ENCODE results near the gene SH3GLB2.
"Not testable (repeated sequence)": the region's sequence is repeated elsewhere in the genome, so short reads cannot be mapped to it uniquely, and the experiment has no call there.

The SH3GLB2 gene

DNA sequence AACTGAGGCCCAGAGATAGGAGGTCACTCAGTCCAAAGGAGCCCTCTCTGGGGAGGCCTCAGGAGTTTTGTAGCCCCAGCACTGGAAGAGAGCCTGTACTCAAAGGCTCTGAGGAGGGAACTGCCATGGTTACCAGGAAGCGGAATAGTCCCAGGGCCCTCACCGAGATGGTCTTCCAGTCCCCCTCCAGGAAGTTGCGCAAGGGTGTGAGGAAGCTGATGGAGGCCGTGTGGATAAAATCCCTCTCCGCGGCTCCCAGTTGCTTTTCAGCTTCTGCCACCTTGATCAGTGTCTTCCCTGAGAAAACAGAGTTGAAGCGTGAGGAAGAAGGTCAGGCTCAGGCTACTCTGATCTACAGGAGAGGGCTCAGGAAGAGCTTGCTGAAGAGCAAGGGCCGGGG is 13.5 kb downstream of the SH3GLB2 start:
- DNase-seq (ENCODE audit: low read depth), result no peak

- DNase-seq (ENCODE audit: low read depth), result no peak
Measured at GRCh38 chr9:129014124-129014523, 14.0 kb downstream of the SH3GLB2 start.

GRCh38 chr9:129013674-129014073 is 14.5 kb downstream of the SH3GLB2 start:
- DNase-seq (ENCODE audit: low read depth), result no peak

DNA sequence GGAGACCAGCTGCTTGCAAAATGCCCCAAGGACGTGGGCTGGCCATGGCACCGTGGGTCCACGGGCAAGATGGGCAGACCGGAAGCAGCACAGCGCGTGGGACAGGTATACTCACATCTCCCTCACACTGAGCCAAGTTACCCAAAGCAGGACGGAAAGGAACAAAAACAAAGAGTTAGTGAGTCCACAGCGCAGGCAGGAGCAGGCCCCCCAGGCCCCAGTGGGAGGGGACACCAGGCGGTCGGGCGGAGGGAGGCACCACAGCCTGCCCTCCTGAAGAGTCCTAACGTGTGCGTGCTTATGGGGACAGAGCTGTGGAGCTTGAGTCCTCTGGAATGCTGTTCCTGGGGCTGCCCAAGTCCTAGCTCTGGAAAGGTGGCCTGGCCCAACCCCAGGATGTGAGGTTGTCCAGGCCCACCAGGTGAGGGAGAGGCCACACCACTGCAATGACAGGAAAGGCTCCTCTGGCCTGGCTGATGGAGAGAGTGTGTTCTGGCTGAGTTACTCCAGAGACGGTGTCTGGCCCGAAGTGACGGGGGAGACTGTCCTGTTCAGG is 15.2 kb downstream of the SH3GLB2 start:
- no peak for DNase-seq (ENCODE audit: low read depth)

DNA sequence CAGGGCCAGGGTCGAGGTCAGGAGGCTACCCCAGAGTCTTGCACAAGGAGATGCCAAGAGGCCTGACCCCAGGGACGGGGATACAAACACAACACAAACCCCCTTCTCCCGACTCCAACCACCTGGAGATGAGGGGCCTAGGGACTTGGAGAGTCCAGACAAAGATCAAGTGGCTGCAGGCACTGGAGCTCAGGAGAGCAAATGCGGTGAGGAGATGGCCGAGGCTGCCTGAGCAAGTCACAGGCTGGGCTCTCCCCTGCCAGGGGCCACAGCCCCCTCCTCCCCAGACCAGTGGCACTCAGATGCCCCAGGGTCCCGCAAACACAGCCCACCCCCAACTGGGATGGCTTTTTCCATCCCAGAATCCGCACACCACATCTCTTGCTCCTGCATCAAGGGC is 15.8 kb downstream of the SH3GLB2 start:
- no peak for DNase-seq (ENCODE audit: low read depth)

GRCh38 chr9:129011761-129012181 is 16.4 kb downstream of the SH3GLB2 start:
- no peak for DNase-seq (ENCODE audit: low read depth)

DNA sequence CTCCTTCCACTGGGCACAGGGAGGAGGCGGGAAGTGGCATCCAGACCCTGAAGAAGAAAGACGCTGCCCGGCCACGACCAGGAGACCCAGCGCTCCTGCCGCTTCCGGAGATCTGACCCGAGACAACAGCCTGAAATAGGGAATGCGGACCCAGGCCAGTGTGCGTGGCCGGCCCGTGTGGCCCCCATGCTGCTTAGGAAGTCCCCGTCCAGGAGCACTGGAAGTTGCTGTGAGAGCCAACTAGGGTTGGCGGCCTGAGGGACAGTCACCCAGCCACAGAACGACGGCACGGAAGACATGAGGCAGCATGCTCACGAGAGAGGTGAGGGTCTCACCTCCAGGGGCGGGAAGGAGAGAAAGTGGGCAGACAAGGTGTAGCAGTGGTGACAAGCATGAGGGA is 17.0 kb downstream of the SH3GLB2 start:
- DNase-seq (ENCODE audit: low read depth), result no peak

- DNase-seq (ENCODE audit: low read depth), result no peak
Measured at GRCh38 chr9:129010267-129010975, 17.7 kb downstream of the SH3GLB2 start.

DNA sequence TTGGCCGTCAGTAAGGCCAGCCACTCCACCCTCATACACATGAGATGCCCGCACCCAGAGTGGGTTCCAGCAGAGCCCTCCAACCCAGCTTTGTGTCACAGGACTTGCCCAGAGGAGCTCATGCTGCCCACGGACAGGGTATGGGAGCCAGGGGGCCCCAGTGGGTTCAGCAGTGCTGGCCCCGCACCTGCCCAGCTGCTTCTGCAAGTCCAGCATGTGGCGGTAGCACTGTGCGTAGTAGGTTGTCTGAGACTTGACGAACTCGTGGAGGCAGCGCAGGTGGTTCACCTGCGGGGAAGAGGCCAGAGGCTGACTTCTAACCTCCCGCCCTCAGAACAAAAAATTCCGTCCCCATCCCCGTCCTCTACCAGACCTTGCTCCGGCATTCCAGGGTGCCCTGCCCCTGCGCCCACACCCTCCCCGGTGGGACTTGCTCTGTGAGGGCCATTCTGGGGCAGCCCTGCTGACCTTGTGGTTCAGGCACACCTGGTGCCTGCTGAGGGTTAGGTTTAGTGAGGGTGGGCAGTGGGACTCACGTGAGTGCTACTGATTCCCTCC is 18.5 kb downstream of the SH3GLB2 start:
- no peak for DNase-seq (ENCODE audit: low read depth)

DNA sequence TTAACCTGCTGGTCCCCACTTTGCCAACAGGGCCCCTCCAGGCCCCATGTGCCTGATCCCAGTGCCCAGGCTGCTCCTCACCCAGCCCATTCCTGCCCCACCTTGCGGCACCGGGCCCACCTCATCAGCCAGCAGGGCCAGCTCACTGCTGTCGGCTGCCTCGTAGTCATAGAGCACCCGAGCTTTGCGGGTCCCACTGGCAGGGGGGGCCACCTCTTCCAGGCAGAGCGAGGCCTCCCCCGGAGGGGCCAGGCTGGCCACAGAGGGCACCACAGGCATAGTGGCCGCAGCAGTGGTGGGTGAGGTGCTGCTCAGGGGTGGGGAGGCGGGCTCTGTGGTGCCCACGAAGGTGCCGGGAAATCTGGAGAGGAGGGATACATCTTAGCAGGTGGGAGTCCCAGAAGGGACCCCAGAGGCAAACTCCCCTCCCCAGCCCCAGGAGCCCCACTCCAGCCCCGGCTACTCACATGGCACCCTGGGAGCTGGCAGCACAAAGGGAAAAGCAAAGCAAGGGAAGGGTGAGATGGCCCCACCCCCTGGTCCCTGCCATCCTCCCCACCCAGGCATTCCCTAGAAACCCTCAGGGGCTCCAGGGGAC is 19.0 kb downstream of the SH3GLB2 start:
- no peak for DNase-seq (ENCODE audit: low read depth)

GRCh38 chr9:129008469-129008965 is 19.6 kb downstream of the SH3GLB2 start:
- no peak for DNase-seq (ENCODE audit: low read depth)

- DNase-seq (ENCODE audit: low read depth), result no peak
Measured at GRCh38 chr9:129007766-129008468, 20.2 kb downstream of the SH3GLB2 start.

DNA sequence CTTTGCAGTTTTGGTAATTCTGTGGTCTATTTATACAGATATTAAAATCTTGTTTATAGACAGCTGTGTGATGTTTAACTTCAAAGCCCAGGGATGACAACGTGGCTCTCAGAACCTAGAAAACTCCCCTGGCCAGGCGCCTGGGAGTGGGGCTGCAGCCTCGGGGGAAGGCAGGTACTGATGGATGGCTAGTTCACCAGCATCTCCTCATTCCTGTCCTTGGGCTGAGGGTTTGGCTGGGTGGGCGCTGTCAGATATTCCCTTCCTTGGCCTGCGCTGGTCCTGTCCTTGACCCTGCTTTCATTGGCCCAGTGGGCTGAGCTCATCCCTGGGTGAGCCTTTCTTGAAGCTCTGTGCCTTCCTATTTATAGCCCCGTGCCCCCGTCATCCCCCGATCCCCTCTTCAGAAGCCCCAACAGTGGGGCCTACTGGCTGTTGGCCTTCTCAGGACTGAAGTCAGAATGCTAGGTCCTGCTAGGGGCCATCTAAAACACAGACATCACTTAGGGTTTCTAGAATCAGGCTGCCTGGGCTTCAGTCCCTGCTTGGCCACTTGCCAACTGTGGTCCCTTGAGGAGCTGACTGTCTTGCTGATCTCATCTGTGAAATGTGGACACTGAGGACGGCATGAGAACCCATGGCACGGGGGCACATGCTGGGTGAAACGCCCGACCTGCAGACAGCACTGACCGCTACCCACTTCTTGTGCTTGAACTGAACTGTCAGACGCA is 20.9 kb downstream of the SH3GLB2 start:
- no peak for DNase-seq (ENCODE audit: low read depth)

GRCh38 chr9:129006328-129007034 is 21.6 kb downstream of the SH3GLB2 start:
- no peak for DNase-seq (ENCODE audit: low read depth)

GRCh38 chr9:129005336-129005997 is 22.7 kb downstream of the SH3GLB2 start:
- no peak for DNase-seq (ENCODE audit: low read depth)

DNA sequence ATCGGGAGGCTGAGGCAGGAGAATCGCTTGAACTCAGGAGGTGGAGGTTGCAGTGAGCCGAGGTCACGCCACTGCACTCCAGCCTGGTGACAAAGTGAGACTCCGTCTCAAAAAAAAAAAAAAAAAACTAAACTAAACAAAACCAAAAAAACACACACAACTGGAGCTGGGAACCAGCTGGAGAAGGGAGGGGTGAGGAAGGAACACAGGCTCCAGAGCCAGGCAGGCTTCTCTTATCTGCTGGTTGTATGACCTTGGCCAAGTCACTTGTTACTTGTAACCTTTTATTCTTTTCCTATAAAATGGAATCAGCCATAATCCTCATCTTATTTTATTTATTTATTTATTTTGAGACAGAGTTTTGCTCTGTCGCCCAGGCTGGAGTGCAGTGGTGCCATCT is 24.0 kb downstream of the SH3GLB2 start:
- DNase-seq (ENCODE audit: low read depth), result not testable (repeated sequence)

- DNase-seq (ENCODE audit: low read depth), result no peak
Measured at GRCh38 chr9:129002992-129003391, 25.1 kb downstream of the SH3GLB2 start.

- no peak for DNase-seq (ENCODE audit: low read depth)
Measured at GRCh38 chr9:129001504-129002325, 26.4 kb downstream of the SH3GLB2 start.

- no peak for DNase-seq (ENCODE audit: low read depth)
Measured at GRCh38 chr9:128999581-129000206, 28.4 kb downstream of the SH3GLB2 start.

Measured in activated T-helper 9 cell treated with anti-CD3 and anti-CD28 coated beads, Interleukin-2, amount 50 U/mL, for 16 hours (primary cell).